ENCODE measurements around the gene ALKAL2. TPM values are rescaled to one million over a fixed set of nuclear protein-coding genes. Genes with fewer than 3 reads are reported as not detected.

The ALKAL2 gene
- total RNA-seq, 1 donor from 2014 or later = 1.5 TPM

Other genes with a start within 250 kb of the ALKAL2 start
- gene FAM110C, start 241.6 kb downstream of the ALKAL2 start, total RNA-seq = 0.60 and 1.4 TPM in 2 replicates
- gene SH3YL1, start 24.1 kb downstream of the ALKAL2 start, total RNA-seq = 23.0 and 27.3 TPM in 2 replicates
- gene ACP1, start 23.1 kb downstream of the ALKAL2 start, total RNA-seq = 99.1 and 114 TPM in 2 replicates

Data from astrocyte (in vitro differentiated cells and primary cell).